ENCODE data around the gene ABLIM1. TPM values are rescaled to one million over a fixed set of nuclear protein-coding genes. Genes with fewer than 3 reads are reported as not detected.

Gene ABLIM1
- total RNA-seq, 1 experiment from 2014 or later = 62.1 TPM

- Mint-ChIP-seq H3K4me3 (no peak overlapping the region), H3K4me1 (peaks cover 9% of the 10 kb centered on the region), H3K9me3 (no peaks in the 10 kb centered on the region), H3K36me3 (no peaks in the 10 kb centered on the region), H3K27me3 (ENCODE audit: low read depth) (no peaks in the 10 kb centered on the region), H3K27ac (no peak overlapping the region)
- no peak for TF ChIP-seq AFF4 (CRISPR knock-in tag; IDR thresholded peaks at IDR 0.05; ENCODE audit: borderline replicate concordance)
- TF ChIP-seq ZNF219 (CRISPR knock-in tag; IDR thresholded peaks at IDR 0.05; ENCODE audit: borderline replicate concordance) = no peak
- no peak for TF ChIP-seq ZNF121 (CRISPR knock-in tag; IDR thresholded peaks at IDR 0.05)
- TF ChIP-seq ZNF423 (CRISPR knock-in tag; IDR thresholded peaks at IDR 0.05) = no peak
- no peak for TF ChIP-seq TCF7 (CRISPR knock-in tag; IDR thresholded peaks at IDR 0.05; ENCODE audit: low read depth)
- TF ChIP-seq MXD4 (CRISPR knock-in tag; IDR thresholded peaks at IDR 0.05; ENCODE audit: borderline replicate concordance) = no peak
- no peak for TF ChIP-seq ZBTB21 (CRISPR knock-in tag; IDR thresholded peaks at IDR 0.05; ENCODE audit: borderline replicate concordance)
- no peak for DNase-seq (ENCODE audit: low spot score)
- CTCF ChIA-PET = interaction anchor here (0.5 to 7.1 kb wide), 10 partner anchors 10 to 229 kb away, joined by 3 to 64 read pairs (median 6); partner anchors contain the start of gene AFAP1L2
- POLR2A ChIA-PET = interaction anchor here (1.2 kb wide), 1 partner anchor 84 kb away, joined by 3 read pairs; no protein-coding TSS in a partner anchor
- ATAC-seq = no peak
Observed at GRCh38 chr10:114388275-114388674, 269.8 kb downstream of the ABLIM1 start.

GRCh38 chr10:114387784-114388183, 270.3 kb downstream of the ABLIM1 start:
- peak; percentile 38 for DNase-seq (ENCODE audit: low spot score)

GRCh38 chr10:114386452-114386851, 271.6 kb downstream of the ABLIM1 start:
- DNase-seq (ENCODE audit: low spot score) = peak; percentile 33
- Mint-ChIP-seq H3K4me1 (0 out of 2 replicates have a peak, but pooled peaks cover 7% of the 10 kb centered on the region), H3K27ac (no peak overlapping the region), H3K9me3 (no peaks in the 10 kb centered on the region), H3K27me3 (ENCODE audit: low read depth) (no peaks in the 10 kb centered on the region), H3K36me3 (no peaks in the 10 kb centered on the region), H3K4me3 (no peak overlapping the region)
- POLR2A ChIA-PET = no interaction called here
- CTCF ChIA-PET = interaction anchor here (0.6 to 7.1 kb wide), 9 partner anchors 12 to 82 kb away, joined by 3 to 64 read pairs (median 5); partner anchors contain the start of gene AFAP1L2
- ATAC-seq = peak; percentile 85
- no peak for TF ChIP-seq ERG (CRISPR knock-in tag; IDR thresholded peaks at IDR 0.05)
- no peak for TF ChIP-seq JAZF1 (CRISPR knock-in tag; IDR thresholded peaks at IDR 0.05)
- TF ChIP-seq ZNF317 (CRISPR knock-in tag; IDR thresholded peaks at IDR 0.05; ENCODE audit: borderline replicate concordance, low read depth) = no peak
- no peak for TF ChIP-seq ZNF423 (CRISPR knock-in tag; IDR thresholded peaks at IDR 0.05)
- TF ChIP-seq ARID4B (CRISPR knock-in tag; IDR thresholded peaks at IDR 0.05; ENCODE audit: borderline replicate concordance) = no peak
- TF ChIP-seq ZSCAN18 (CRISPR knock-in tag; IDR thresholded peaks at IDR 0.05) = no peak
- no peak for TF ChIP-seq MAX (CRISPR knock-in tag; IDR thresholded peaks at IDR 0.05)

More at GRCh38 chr10:114387784-114388183, 270.3 kb downstream of the ABLIM1 start:
- no peaks in the 10 kb centered on the region for H3K9me3 Mint-ChIP-seq
- no peak overlapping the region for H3K4me3 Mint-ChIP-seq
- no peak for TF ChIP-seq KAT7 (CRISPR knock-in tag; IDR thresholded peaks at IDR 0.05; ENCODE audit: borderline replicate concordance)
- peak; percentile 45 for TF ChIP-seq CTCF (IDR thresholded peaks at IDR 0.05)
- no peak for TF ChIP-seq EMX1 (CRISPR knock-in tag; IDR thresholded peaks at IDR 0.05)
- H3K36me3 Mint-ChIP-seq = no peaks in the 10 kb centered on the region
- no peak overlapping the region for H3K27ac Mint-ChIP-seq
- peak; percentile 76 for ATAC-seq
- ChIA-PET POLR2A (interaction anchor here (1.2 kb wide), 1 partner anchor 84 kb away, joined by 3 read pairs; no protein-coding TSS in a partner anchor), CTCF (interaction anchor here (0.7 to 7.1 kb wide), 16 partner anchors 9 to 208 kb away, joined by 3 to 64 read pairs (median 4); partner anchors contain the start of gene AFAP1L2)
- H3K27me3 Mint-ChIP-seq (ENCODE audit: low read depth) = no peaks in the 10 kb centered on the region
- H3K4me1 Mint-ChIP-seq = 0 out of 2 replicates have a peak, but pooled peaks cover 7% of the 10 kb centered on the region
